Measurements from ENCODE around the gene TRIO.
A peak's percentile ranks its signal among the peaks of the same experiment; 100 is the strongest.
"Not testable (repeated sequence)": the region's sequence is repeated elsewhere in the genome, so short reads cannot be mapped to it uniquely, and the experiment has no call there.

The TRIO gene

GRCh38 chr5:14142827-14143545 is at the start of gene TRIO:
TSS of gene TRIO (plus strand) at chr5:14143342. CDS start at chr5:14143726, 384 bp downstream.
- Histone ChIP-seq H3K27ac (ENCODE audit: low read depth, low read length) (peak within 1 kb of the TSS; percentile 83), H3K9me3 (ENCODE audit: control insufficient read depth in 1 of 2, low read length in 2 of 2) (no peaks in the 10 kb centered on the region), H3K4me1 (ENCODE audit: control insufficient read depth in 1 of 2, insufficient read depth in 2 of 2, low read length in 2 of 2) (peaks cover 28 to 36% of the 10 kb centered on the region in 2 donors), H3K36me3 (ENCODE audit: control insufficient read depth in 1 of 2, insufficient read depth in 2 of 2, low read length in 2 of 2) (no peaks in the 10 kb centered on the region), H3K27me3 (ENCODE audit: control insufficient read depth in 1 of 2, insufficient read depth in 2 of 2, low read length in 2 of 2) (no peaks in the 10 kb centered on the region), H3K4me3 (ENCODE audit: low read depth in 1 of 2, low read length in 2 of 2) (peak within 1 kb of the TSS; percentile 81 to 91), H3K9ac (ENCODE audit: low read depth in 1 of 2, low read length in 2 of 2) (peak within 1 kb of the TSS; percentile 73 to 81)

GRCh38 chr5:14097380-14097779 is 45.8 kb upstream of the TRIO start:
- H3K27ac ChIP-seq (ENCODE audit: low read depth, low read length); H3K27me3 ChIP-seq (ENCODE audit: control insufficient read depth in 1 of 2, insufficient read depth in 2 of 2, low read length in 2 of 2); H3K4me1 ChIP-seq (ENCODE audit: control insufficient read depth in 1 of 2, insufficient read depth in 2 of 2, low read length in 2 of 2); H3K4me3 ChIP-seq (ENCODE audit: low read depth in 1 of 2, low read length in 2 of 2); H3K9me3 ChIP-seq (ENCODE audit: control insufficient read depth in 1 of 2, low read length in 2 of 2); H3K36me3 ChIP-seq (ENCODE audit: control insufficient read depth in 1 of 2, insufficient read depth in 2 of 2, low read length in 2 of 2); H3K9ac ChIP-seq (ENCODE audit: low read depth in 1 of 2, low read length in 2 of 2): not testable (repeated sequence)

GRCh38 chr5:14097998-14098471 is 45.1 kb upstream of the TRIO start:
- no peaks in the 10 kb centered on the region for H3K4me1 ChIP-seq (ENCODE audit: control insufficient read depth in 1 of 2, insufficient read depth in 2 of 2, low read length in 2 of 2)

GRCh38 chr5:14100281-14100680 is 42.9 kb upstream of the TRIO start:
- Histone ChIP-seq H3K27me3 (ENCODE audit: control insufficient read depth in 1 of 2, insufficient read depth in 2 of 2, low read length in 2 of 2) (no peaks in the 10 kb centered on the region), H3K4me3 (ENCODE audit: low read depth in 1 of 2, low read length in 2 of 2) (no peak overlapping the region), H3K4me1 (ENCODE audit: control insufficient read depth in 1 of 2, insufficient read depth in 2 of 2, low read length in 2 of 2) (no peaks in the 10 kb centered on the region), H3K36me3 (ENCODE audit: control insufficient read depth in 1 of 2, insufficient read depth in 2 of 2, low read length in 2 of 2) (no peaks in the 10 kb centered on the region), H3K9me3 (ENCODE audit: control insufficient read depth in 1 of 2, low read length in 2 of 2) (no peaks in the 10 kb centered on the region), H3K27ac (ENCODE audit: low read depth, low read length) (no peak overlapping the region), H3K9ac (ENCODE audit: low read depth in 1 of 2, low read length in 2 of 2) (no peak overlapping the region)

More at GRCh38 chr5:14097998-14098471, 45.1 kb upstream of the TRIO start:
- no peaks in the 10 kb centered on the region for H3K36me3 ChIP-seq (ENCODE audit: control insufficient read depth in 1 of 2, insufficient read depth in 2 of 2, low read length in 2 of 2)
- H3K27me3 ChIP-seq (ENCODE audit: control insufficient read depth in 1 of 2, insufficient read depth in 2 of 2, low read length in 2 of 2): no peaks in the 10 kb centered on the region
- H3K27ac ChIP-seq (ENCODE audit: low read depth, low read length): no peak overlapping the region
- H3K9me3 ChIP-seq (ENCODE audit: control insufficient read depth in 1 of 2, low read length in 2 of 2): no peaks in the 10 kb centered on the region
- no peak overlapping the region for H3K9ac ChIP-seq (ENCODE audit: low read depth in 1 of 2, low read length in 2 of 2)
- H3K4me3 ChIP-seq (ENCODE audit: low read depth in 1 of 2, low read length in 2 of 2): no peak overlapping the region

GRCh38 chr5:14101922-14102321 is 41.2 kb upstream of the TRIO start:
- no peaks in the 10 kb centered on the region for H3K4me1 ChIP-seq (ENCODE audit: control insufficient read depth in 1 of 2, insufficient read depth in 2 of 2, low read length in 2 of 2)
- no peak overlapping the region for H3K27ac ChIP-seq (ENCODE audit: low read depth, low read length)
- no peaks in the 10 kb centered on the region for H3K36me3 ChIP-seq (ENCODE audit: control insufficient read depth in 1 of 2, insufficient read depth in 2 of 2, low read length in 2 of 2)
- no peak overlapping the region for H3K9ac ChIP-seq (ENCODE audit: low read depth in 1 of 2, low read length in 2 of 2)
- no peaks in the 10 kb centered on the region for H3K9me3 ChIP-seq (ENCODE audit: control insufficient read depth in 1 of 2, low read length in 2 of 2)
- no peaks in the 10 kb centered on the region for H3K27me3 ChIP-seq (ENCODE audit: control insufficient read depth in 1 of 2, insufficient read depth in 2 of 2, low read length in 2 of 2)
- H3K4me3 ChIP-seq (ENCODE audit: low read depth in 1 of 2, low read length in 2 of 2): no peak overlapping the region

- Histone ChIP-seq H3K9ac (ENCODE audit: low read depth in 1 of 2, low read length in 2 of 2) (no peak overlapping the region), H3K27me3 (ENCODE audit: control insufficient read depth in 1 of 2, insufficient read depth in 2 of 2, low read length in 2 of 2) (no peaks in the 10 kb centered on the region), H3K9me3 (ENCODE audit: control insufficient read depth in 1 of 2, low read length in 2 of 2) (no peaks in the 10 kb centered on the region), H3K36me3 (ENCODE audit: control insufficient read depth in 1 of 2, insufficient read depth in 2 of 2, low read length in 2 of 2) (no peaks in the 10 kb centered on the region), H3K4me1 (ENCODE audit: control insufficient read depth in 1 of 2, insufficient read depth in 2 of 2, low read length in 2 of 2) (no peaks in the 10 kb centered on the region), H3K4me3 (ENCODE audit: low read depth in 1 of 2, low read length in 2 of 2) (no peak overlapping the region), H3K27ac (ENCODE audit: low read depth, low read length) (no peak overlapping the region)
Measured at GRCh38 chr5:14102666-14103065, 40.5 kb upstream of the TRIO start.

GRCh38 chr5:14105718-14106410 is 37.3 kb upstream of the TRIO start:
- Histone ChIP-seq H3K27me3 (ENCODE audit: control insufficient read depth in 1 of 2, insufficient read depth in 2 of 2, low read length in 2 of 2) (no peaks in the 10 kb centered on the region), H3K9ac (ENCODE audit: low read depth in 1 of 2, low read length in 2 of 2) (no peak overlapping the region), H3K4me1 (ENCODE audit: control insufficient read depth in 1 of 2, insufficient read depth in 2 of 2, low read length in 2 of 2) (no peaks in the 10 kb centered on the region), H3K9me3 (ENCODE audit: control insufficient read depth in 1 of 2, low read length in 2 of 2) (no peaks in the 10 kb centered on the region), H3K36me3 (ENCODE audit: control insufficient read depth in 1 of 2, insufficient read depth in 2 of 2, low read length in 2 of 2) (no peaks in the 10 kb centered on the region), H3K4me3 (ENCODE audit: low read depth in 1 of 2, low read length in 2 of 2) (no peak overlapping the region), H3K27ac (ENCODE audit: low read depth, low read length) (no peak overlapping the region)

- no peaks in the 10 kb centered on the region for H3K36me3 ChIP-seq (ENCODE audit: control insufficient read depth in 1 of 2, insufficient read depth in 2 of 2, low read length in 2 of 2)
- H3K27ac ChIP-seq (ENCODE audit: low read depth, low read length): no peak overlapping the region
- H3K4me1 ChIP-seq (ENCODE audit: control insufficient read depth in 1 of 2, insufficient read depth in 2 of 2, low read length in 2 of 2): no peaks in the 10 kb centered on the region
- no peak overlapping the region for H3K4me3 ChIP-seq (ENCODE audit: low read depth in 1 of 2, low read length in 2 of 2)
- H3K9me3 ChIP-seq (ENCODE audit: control insufficient read depth in 1 of 2, low read length in 2 of 2): no peaks in the 10 kb centered on the region
- no peaks in the 10 kb centered on the region for H3K27me3 ChIP-seq (ENCODE audit: control insufficient read depth in 1 of 2, insufficient read depth in 2 of 2, low read length in 2 of 2)
- H3K9ac ChIP-seq (ENCODE audit: low read depth in 1 of 2, low read length in 2 of 2): no peak overlapping the region
Measured at GRCh38 chr5:14107536-14107935, 35.6 kb upstream of the TRIO start.

GRCh38 chr5:14108170-14108996 is 34.8 kb upstream of the TRIO start:
- Histone ChIP-seq H3K4me1 (ENCODE audit: control insufficient read depth in 1 of 2, insufficient read depth in 2 of 2, low read length in 2 of 2) (peaks cover 7 to 8% of the 10 kb centered on the region in 2 donors), H3K36me3 (ENCODE audit: control insufficient read depth in 1 of 2, insufficient read depth in 2 of 2, low read length in 2 of 2) (no peaks in the 10 kb centered on the region), H3K27ac (ENCODE audit: low read depth, low read length) (no peak overlapping the region), H3K9me3 (ENCODE audit: control insufficient read depth in 1 of 2, low read length in 2 of 2) (no peaks in the 10 kb centered on the region), H3K9ac (ENCODE audit: low read depth in 1 of 2, low read length in 2 of 2) (no peak overlapping the region), H3K27me3 (ENCODE audit: control insufficient read depth in 1 of 2, insufficient read depth in 2 of 2, low read length in 2 of 2) (no peaks in the 10 kb centered on the region), H3K4me3 (ENCODE audit: low read depth in 1 of 2, low read length in 2 of 2) (peak overlapping the region; percentile 52 to 57)

Data from duodenal mucosa (tissue), 2 donors.